Bronchial epithelial cell (primary cell): ENCODE measurements around the gene SLK. TPM values are rescaled to one million over a fixed set of nuclear protein-coding genes. Genes with fewer than 3 reads are reported as not detected.

Source experiments
- DNase-seq: peaks from one replicate; pipeline ENCODE4 v3.0.0-alpha.2; 2010; ENCODE audit warnings: low read depth
- FAIRE-seq: peaks from 2 replicates; lab custom pipeline; 2011; peaks lifted over from hg19 to GRCh38; lab: Jason Lieb, UNC
- H3K27me3 ChIP-seq: 2 replicates; pipeline ENCODE4 v1.5.1; 2011; ENCODE audit warnings: low read length; ENCODE audit not compliant: control insufficient read depth, insufficient read depth
- H3K36me3 ChIP-seq: 2 replicates; pipeline ENCODE4 v1.5.1; 2011; ENCODE audit warnings: low read length; ENCODE audit not compliant: control insufficient read depth, insufficient read depth
- H3K4me3 ChIP-seq: 2 replicates; pipeline ENCODE4 v1.5.1; 2011; ENCODE audit warnings: mild to moderate bottlenecking, low read depth, low read length, control low read depth
- CTCF ChIP-seq: IDR thresholded peaks from 2 replicates; pipeline ENCODE4 v1.5.1; 2011; ENCODE audit warnings: mild to moderate bottlenecking, moderate library complexity, low read length, control low read depth, inconsistent platforms; ENCODE audit not compliant: insufficient read depth, severe bottlenecking
- total RNA-seq: library from RNA; depleted of rRNA; stranded (reverse); fragments of >200 nt; gene quantifications from 2 replicates; pipeline ENCODE4 v1.2.1, GENCODE V29; 2014

Gene SLK
- total RNA-seq, 1 donor from 2014 or later, result 85.3 TPM

- Histone ChIP-seq H3K27me3 (no peaks in the 10 kb centered on the region), H3K36me3 (peaks cover 51% of the 10 kb centered on the region), H3K4me3 (no peak overlapping the region)
- DNase-seq (no peak), FAIRE-seq (no peak)
- TF ChIP-seq CTCF, result no peak
Measured at GRCh38 chr10:104066945-104067344, 100.0 kb downstream of the SLK start.

- DNase-seq (no peak), FAIRE-seq (no peak)
- H3K36me3 ChIP-seq, result peaks cover 50% of the 10 kb centered on the region
Measured at GRCh38 chr10:104067525-104067924, 100.6 kb downstream of the SLK start.

GRCh38 chr10:104069613-104070012, 102.7 kb downstream of the SLK start:
- no peak overlapping the region for H3K4me3 ChIP-seq
- FAIRE-seq, result no peak
- DNase-seq, result no peak
- no peaks in the 10 kb centered on the region for H3K27me3 ChIP-seq
- peaks cover 57% of the 10 kb centered on the region for H3K36me3 ChIP-seq
- no peak for TF ChIP-seq CTCF

More at GRCh38 chr10:104067525-104067924, 100.6 kb downstream of the SLK start:
- TF ChIP-seq CTCF, result no peak
- Histone ChIP-seq H3K27me3 (no peaks in the 10 kb centered on the region), H3K4me3 (no peak overlapping the region)

- H3K4me3 ChIP-seq, result no peak overlapping the region
- FAIRE-seq (no peak), DNase-seq (no peak)
- no peak for TF ChIP-seq CTCF
- peaks cover 61% of the 10 kb centered on the region for H3K36me3 ChIP-seq
- H3K27me3 ChIP-seq, result no peaks in the 10 kb centered on the region
Measured at GRCh38 chr10:104072786-104073185, 105.8 kb downstream of the SLK start.

GRCh38 chr10:104074505-104074904, 107.6 kb downstream of the SLK start:
- no peaks in the 10 kb centered on the region for H3K27me3 ChIP-seq
- no peak for FAIRE-seq
- no peak for DNase-seq
- H3K4me3 ChIP-seq, result no peak overlapping the region
- peaks cover 72% of the 10 kb centered on the region for H3K36me3 ChIP-seq
- TF ChIP-seq CTCF, result no peak

GRCh38 chr10:104076743-104077160, 109.8 kb downstream of the SLK start:
- TF ChIP-seq CTCF, result no peak
- Histone ChIP-seq H3K27me3 (no peaks in the 10 kb centered on the region), H3K4me3 (no peak overlapping the region), H3K36me3 (peaks cover 56% of the 10 kb centered on the region)
- no peak for FAIRE-seq
- no peak for DNase-seq
